OCI-LY3 (cell line): ENCODE data around the gene PDZRN3.

Experiments used
- H2AFZ ChIP-seq: fragments of 200-600, 300-600 bp; shearing (Covaris generic); 2 replicates; pipeline ENCODE4 v1.6.0; 2014; ENCODE audit warnings: antibody characterized with exemption, low read depth, low read length
- H3K27ac ChIP-seq: fragments of 200-600, 300-600 bp; sonication (generic); 2 replicates; pipeline ENCODE4 v1.5.1; 2014; ENCODE audit warnings: mild to moderate bottlenecking, low read length, moderate library complexity, mixed read lengths
- H3K27me3 ChIP-seq: fragments of 200-600, 300-600 bp; sonication (generic); 2 replicates; pipeline ENCODE4 v1.6.1; 2014; ENCODE audit warnings: low read depth, low read length, mixed read lengths
- H3K36me3 ChIP-seq: fragments of 200-600, 300-600 bp; sonication (generic); replicated peaks from 2 replicates; pipeline ENCODE3; 2014; ENCODE audit warnings: low read depth, low read length, mixed read lengths
- H3K4me1 ChIP-seq: fragments of 300-600, 200-600 bp; sonication (generic); 2 replicates; pipeline ENCODE4 v1.6.1; 2014; ENCODE audit warnings: low read length, mixed read lengths
- H3K4me2 ChIP-seq: fragments of 200-600, 300-600 bp; sonication (generic); 2 replicates; pipeline ENCODE4 v1.6.1; 2014; ENCODE audit warnings: low read length, mixed read lengths
- H3K4me3 ChIP-seq: fragments of 300-600, 200-600 bp; sonication (generic); 2 replicates; pipeline ENCODE4 v1.5.1; 2014; ENCODE audit warnings: antibody characterized with exemption, mild to moderate bottlenecking, low read length, moderate library complexity
- H3K79me2 ChIP-seq: fragments of 300-600, 200-600 bp; shearing (Covaris generic); 2 replicates; pipeline ENCODE4 v1.6.1; 2014; ENCODE audit warnings: mild to moderate bottlenecking, low read length, mixed read lengths
- H3K9ac ChIP-seq: fragments of 300-600, 200-600 bp; shearing (Covaris generic); 2 replicates; pipeline ENCODE4 v1.6.0; 2014; ENCODE audit warnings: mild to moderate bottlenecking, low read length, moderate library complexity
- H3K9me3 ChIP-seq: fragments of 200-600, 300-600 bp; shearing (Covaris generic); 2 replicates; pipeline ENCODE4 v1.6.1; 2014; ENCODE audit warnings: low read length, mixed read lengths; ENCODE audit not compliant: insufficient read depth
- H4K20me1 ChIP-seq: fragments of 200-600, 300-600 bp; sonication (generic); 2 replicates; pipeline ENCODE4 v1.6.1; 2016; ENCODE audit warnings: low read length, mixed read lengths; ENCODE audit not compliant: insufficient read depth
- EZH2phosphoT487 ChIP-seq: fragments of 200-600 bp; shearing (Covaris generic); IDR thresholded peaks from 2 replicates; pipeline ENCODE4 v1.6.1; 2018; ENCODE audit warnings: antibody characterized with exemption, mixed run types, low read depth
- TF ChIP-seq, protein P1 (sequence below): fragments of 200-600, 300-600 bp; sonication (generic); IDR thresholded peaks from 2 replicates; pipeline ENCODE4 v1.5.1; 2014; ENCODE audit warnings: antibody characterized with exemption, low read length, low read depth

Gene PDZRN3

GRCh38 chr3:73661265-73661664 lies 36.5 kb upstream of the PDZRN3 start:
- H3K9ac ChIP-seq, result no peak overlapping the region
- H3K27me3 ChIP-seq, result 0 out of 2 replicates have a peak, but pooled peaks cover 3% of the 10 kb centered on the region
- H3K27ac ChIP-seq, result no peak overlapping the region
- H3K9me3 ChIP-seq, result no peaks in the 10 kb centered on the region
- H2AFZ ChIP-seq, result no peak overlapping the region
- TF ChIP-seq EZH2phosphoT487, result no peak
- TF ChIP-seq, protein P1, sequence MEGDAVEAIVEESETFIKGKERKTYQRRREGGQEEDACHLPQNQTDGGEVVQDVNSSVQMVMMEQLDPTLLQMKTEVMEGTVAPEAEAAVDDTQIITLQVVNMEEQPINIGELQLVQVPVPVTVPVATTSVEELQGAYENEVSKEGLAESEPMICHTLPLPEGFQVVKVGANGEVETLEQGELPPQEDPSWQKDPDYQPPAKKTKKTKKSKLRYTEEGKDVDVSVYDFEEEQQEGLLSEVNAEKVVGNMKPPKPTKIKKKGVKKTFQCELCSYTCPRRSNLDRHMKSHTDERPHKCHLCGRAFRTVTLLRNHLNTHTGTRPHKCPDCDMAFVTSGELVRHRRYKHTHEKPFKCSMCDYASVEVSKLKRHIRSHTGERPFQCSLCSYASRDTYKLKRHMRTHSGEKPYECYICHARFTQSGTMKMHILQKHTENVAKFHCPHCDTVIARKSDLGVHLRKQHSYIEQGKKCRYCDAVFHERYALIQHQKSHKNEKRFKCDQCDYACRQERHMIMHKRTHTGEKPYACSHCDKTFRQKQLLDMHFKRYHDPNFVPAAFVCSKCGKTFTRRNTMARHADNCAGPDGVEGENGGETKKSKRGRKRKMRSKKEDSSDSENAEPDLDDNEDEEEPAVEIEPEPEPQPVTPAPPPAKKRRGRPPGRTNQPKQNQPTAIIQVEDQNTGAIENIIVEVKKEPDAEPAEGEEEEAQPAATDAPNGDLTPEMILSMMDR, result no peak
- no peak overlapping the region for H3K4me3 ChIP-seq
- no peaks in the 10 kb centered on the region for H3K79me2 ChIP-seq
- no peaks in the 10 kb centered on the region for H4K20me1 ChIP-seq
- H3K4me2 ChIP-seq, result no peak overlapping the region
- H3K4me1 ChIP-seq, result no peaks in the 10 kb centered on the region
- H3K36me3 ChIP-seq, result no peaks in the 10 kb centered on the region

DNA sequence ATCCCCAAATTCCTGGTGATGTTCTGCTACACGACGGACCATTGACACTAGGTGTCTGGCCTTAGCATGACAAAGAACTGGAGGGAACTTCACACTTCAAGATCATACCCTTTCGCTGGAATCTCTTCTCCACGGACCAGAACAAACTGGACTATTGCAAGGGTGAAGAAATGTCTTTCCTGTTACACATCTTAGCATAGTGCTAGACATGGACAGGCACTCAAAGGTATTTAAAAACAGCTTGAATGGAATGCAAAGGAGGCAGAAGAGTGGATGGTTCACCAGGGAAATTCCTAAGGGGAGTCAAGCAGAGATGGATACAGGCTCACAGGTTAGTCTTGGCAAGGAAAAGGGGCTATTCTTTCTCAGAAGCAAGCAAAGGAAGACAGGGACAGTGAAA lies 33.5 kb upstream of the PDZRN3 start:
- no peaks in the 10 kb centered on the region for H3K36me3 ChIP-seq
- no peaks in the 10 kb centered on the region for H4K20me1 ChIP-seq
- no peak for TF ChIP-seq EZH2phosphoT487
- TF ChIP-seq, protein P1, result no peak
- no peaks in the 10 kb centered on the region for H3K4me1 ChIP-seq
- H3K27me3 ChIP-seq, result no peaks in the 10 kb centered on the region
- no peak overlapping the region for H3K4me3 ChIP-seq
- no peaks in the 10 kb centered on the region for H3K9me3 ChIP-seq
- H3K4me2 ChIP-seq, result no peak overlapping the region
- H3K79me2 ChIP-seq, result no peaks in the 10 kb centered on the region
- H2AFZ ChIP-seq, result no peak overlapping the region
- no peak overlapping the region for H3K9ac ChIP-seq
- H3K27ac ChIP-seq, result no peak overlapping the region

DNA sequence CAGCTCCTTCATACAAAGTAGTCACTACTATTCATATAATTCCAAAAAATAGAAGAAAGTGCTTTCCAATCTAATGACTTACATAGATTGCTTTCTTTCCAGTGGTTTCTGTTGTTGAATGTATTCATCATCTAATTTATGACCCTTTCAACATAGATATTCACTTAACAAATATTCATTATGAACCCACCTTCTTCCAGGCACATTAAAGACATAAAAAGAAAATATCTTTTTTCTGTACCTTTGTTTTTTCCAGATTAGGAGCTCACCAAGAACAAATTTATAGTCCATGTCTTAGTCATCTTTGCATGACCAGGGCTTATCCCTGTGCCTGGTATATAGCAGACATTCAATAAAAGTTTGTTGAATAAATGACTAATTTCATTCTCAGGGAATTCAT lies 32.4 kb upstream of the PDZRN3 start:
- no peak overlapping the region for H3K4me3 ChIP-seq
- H3K9me3 ChIP-seq, result no peaks in the 10 kb centered on the region
- no peaks in the 10 kb centered on the region for H3K4me1 ChIP-seq
- no peaks in the 10 kb centered on the region for H3K27me3 ChIP-seq
- no peak for TF ChIP-seq EZH2phosphoT487
- TF ChIP-seq, protein P1, result no peak
- H2AFZ ChIP-seq, result no peak overlapping the region
- no peak overlapping the region for H3K9ac ChIP-seq
- no peaks in the 10 kb centered on the region for H3K36me3 ChIP-seq
- no peak overlapping the region for H3K27ac ChIP-seq
- no peak overlapping the region for H3K4me2 ChIP-seq
- H3K79me2 ChIP-seq, result no peaks in the 10 kb centered on the region
- H4K20me1 ChIP-seq, result no peaks in the 10 kb centered on the region

- Histone ChIP-seq H3K4me2 (no peak overlapping the region), H3K9ac (no peak overlapping the region), H3K4me1 (no peaks in the 10 kb centered on the region), H3K27me3 (no peaks in the 10 kb centered on the region), H3K9me3 (no peaks in the 10 kb centered on the region), H4K20me1 (no peaks in the 10 kb centered on the region), H3K79me2 (no peaks in the 10 kb centered on the region), H3K4me3 (no peak overlapping the region), H3K36me3 (no peaks in the 10 kb centered on the region), H2AFZ (no peak overlapping the region), H3K27ac (no peak overlapping the region)
- TF ChIP-seq, protein P1, result no peak
- TF ChIP-seq EZH2phosphoT487, result no peak
Measured at GRCh38 chr3:73656241-73656890, 31.6 kb upstream of the PDZRN3 start.
